ENCODE data around the gene RNF25. TPM values are rescaled to one million over a fixed set of nuclear protein-coding genes. Genes with fewer than 3 reads are reported as not detected.

The RNF25 gene
- total and polyA plus RNA-seq, 2 donors, result 33.7 to 35.6 TPM

DNA sequence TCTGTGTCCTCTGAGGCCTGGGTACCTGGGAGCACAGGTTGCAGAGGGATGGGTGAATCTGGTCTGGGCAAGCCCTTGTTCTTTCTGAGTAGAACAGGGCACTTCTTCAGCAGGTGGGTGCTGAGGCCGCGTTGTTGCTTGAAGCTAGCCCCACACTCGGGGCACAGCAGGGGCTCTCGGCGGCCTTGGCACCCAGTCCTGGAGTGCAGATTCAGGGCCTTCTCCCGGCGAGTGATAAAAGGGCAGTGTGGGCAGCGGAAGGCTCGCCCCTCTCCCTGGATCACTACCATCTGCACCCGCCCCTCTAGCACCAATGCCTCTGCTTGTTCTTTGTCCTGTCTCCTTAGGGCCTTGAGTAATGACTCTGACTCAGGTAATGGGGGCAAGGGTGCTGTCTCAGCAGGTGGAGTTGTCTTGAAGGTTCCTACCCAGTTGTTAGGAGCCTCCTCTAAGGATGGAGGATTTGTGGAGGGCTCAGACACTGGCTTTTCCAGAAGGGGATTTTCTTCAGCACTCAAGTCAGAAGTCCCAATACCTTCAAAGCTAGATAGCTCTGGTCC is 28.0 kb downstream of the RNF25 start:
- H3K27me3 ChIP-seq (ENCODE audit: control insufficient read depth in 2 of 2, insufficient read depth in 1 of 2, low read length in 1 of 2), result no peaks in the 10 kb centered on the region
- no peaks in the 10 kb centered on the region for H3K4me1 ChIP-seq (ENCODE audit: control insufficient read depth in 2 of 2, insufficient read depth in 2 of 2, low read length in 2 of 2)
- DNase-seq (ENCODE audit: low read depth in 6 of 9, low spot score in 9 of 9), result no peak
- H3K9me3 ChIP-seq (ENCODE audit: control insufficient read depth in 2 of 2, insufficient read depth in 1 of 2, low read length in 1 of 2), result no peaks in the 10 kb centered on the region
- H3K4me3 ChIP-seq (ENCODE audit: low read length in 2 of 2), result no peak overlapping the region
- 98% methylated on average over 10 of the region's 10 CpGs for WGBS
- no peak overlapping the region for H3K27ac ChIP-seq (ENCODE audit: low read depth in 1 of 2, low read length in 1 of 2)
- H3K36me3 ChIP-seq (ENCODE audit: control insufficient read depth in 2 of 2, insufficient read depth in 2 of 2, low read length in 1 of 2), result peaks cover 77 to 87% of the 10 kb centered on the region in 2 donors

- Histone ChIP-seq H3K4me1 (ENCODE audit: control insufficient read depth in 2 of 2, insufficient read depth in 2 of 2, low read length in 2 of 2) (no peaks in the 10 kb centered on the region), H3K36me3 (ENCODE audit: control insufficient read depth in 2 of 2, insufficient read depth in 2 of 2, low read length in 1 of 2) (peaks cover 78 to 88% of the 10 kb centered on the region in 2 donors), H3K27me3 (ENCODE audit: control insufficient read depth in 2 of 2, insufficient read depth in 1 of 2, low read length in 1 of 2) (no peaks in the 10 kb centered on the region), H3K9me3 (ENCODE audit: control insufficient read depth in 2 of 2, insufficient read depth in 1 of 2, low read length in 1 of 2) (no peaks in the 10 kb centered on the region), H3K27ac (ENCODE audit: low read depth in 1 of 2, low read length in 1 of 2) (no peak overlapping the region), H3K4me3 (ENCODE audit: low read length in 2 of 2) (no peak overlapping the region)
- 97% methylated on average over 17 of the region's 17 CpGs for WGBS
- no peak for DNase-seq (ENCODE audit: low read depth in 6 of 9, low spot score in 9 of 9)
Observed at GRCh38 chr2:218642786-218643185, 29.0 kb downstream of the RNF25 start.

- WGBS, result 97% methylated on average over 18 of the region's 18 CpGs
- no peak for DNase-seq (ENCODE audit: low read depth in 6 of 9, low spot score in 9 of 9)
- Histone ChIP-seq H3K4me1 (ENCODE audit: control insufficient read depth in 2 of 2, insufficient read depth in 2 of 2, low read length in 2 of 2) (no peaks in the 10 kb centered on the region), H3K36me3 (ENCODE audit: control insufficient read depth in 2 of 2, insufficient read depth in 2 of 2, low read length in 1 of 2) (peaks cover 79 to 88% of the 10 kb centered on the region in 2 donors), H3K4me3 (ENCODE audit: low read length in 2 of 2) (no peak overlapping the region), H3K9me3 (ENCODE audit: control insufficient read depth in 2 of 2, insufficient read depth in 1 of 2, low read length in 1 of 2) (no peaks in the 10 kb centered on the region), H3K27ac (ENCODE audit: low read depth in 1 of 2, low read length in 1 of 2) (no peak overlapping the region), H3K27me3 (ENCODE audit: control insufficient read depth in 2 of 2, insufficient read depth in 1 of 2, low read length in 1 of 2) (no peaks in the 10 kb centered on the region)
Observed at GRCh38 chr2:218642121-218642656, 29.6 kb downstream of the RNF25 start.

DNA sequence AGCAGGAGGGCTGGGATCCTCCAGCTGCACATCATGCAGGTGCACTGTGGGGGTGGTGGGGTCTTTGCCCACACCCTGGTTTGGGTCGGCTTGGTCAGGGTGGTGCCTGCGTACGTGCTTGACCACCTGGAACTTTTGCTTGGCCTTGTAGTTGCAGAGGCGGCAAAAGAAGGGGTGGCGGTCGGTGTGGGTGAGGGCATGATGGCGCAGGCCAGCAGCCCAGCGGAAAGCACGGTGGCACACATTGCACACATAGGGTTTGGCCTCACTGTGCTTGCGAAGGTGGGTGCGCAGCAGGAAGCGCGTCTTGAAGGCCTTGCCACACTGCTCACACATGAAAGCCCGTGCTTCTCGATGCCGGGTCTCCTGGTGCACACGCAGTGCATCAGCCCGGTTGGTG is 33.4 kb downstream of the RNF25 start:
- H3K27ac ChIP-seq (ENCODE audit: low read depth in 1 of 2, low read length in 1 of 2), result no peak overlapping the region
- H3K27me3 ChIP-seq (ENCODE audit: control insufficient read depth in 2 of 2, insufficient read depth in 1 of 2, low read length in 1 of 2), result no peaks in the 10 kb centered on the region
- H3K4me3 ChIP-seq (ENCODE audit: low read length in 2 of 2), result no peak overlapping the region
- H3K36me3 ChIP-seq (ENCODE audit: control insufficient read depth in 2 of 2, insufficient read depth in 2 of 2, low read length in 1 of 2), result peaks cover 80 to 87% of the 10 kb centered on the region in 2 donors
- WGBS, result 98% methylated on average over 18 of the region's 18 CpGs
- no peak for DNase-seq (ENCODE audit: low read depth in 6 of 9, low spot score in 9 of 9)
- no peaks in the 10 kb centered on the region for H3K4me1 ChIP-seq (ENCODE audit: control insufficient read depth in 2 of 2, insufficient read depth in 2 of 2, low read length in 2 of 2)
- no peaks in the 10 kb centered on the region for H3K9me3 ChIP-seq (ENCODE audit: control insufficient read depth in 2 of 2, insufficient read depth in 1 of 2, low read length in 1 of 2)

- WGBS, result 97% methylated on average over 5 of the region's 5 CpGs
- H3K4me1 ChIP-seq (ENCODE audit: control insufficient read depth in 2 of 2, insufficient read depth in 2 of 2, low read length in 2 of 2), result no peaks in the 10 kb centered on the region
- no peaks in the 10 kb centered on the region for H3K27me3 ChIP-seq (ENCODE audit: control insufficient read depth in 2 of 2, insufficient read depth in 1 of 2, low read length in 1 of 2)
- peaks cover 62 to 65% of the 10 kb centered on the region in 2 donors for H3K36me3 ChIP-seq (ENCODE audit: control insufficient read depth in 2 of 2, insufficient read depth in 2 of 2, low read length in 1 of 2)
- no peaks in the 10 kb centered on the region for H3K9me3 ChIP-seq (ENCODE audit: control insufficient read depth in 2 of 2, insufficient read depth in 1 of 2, low read length in 1 of 2)
- no peak overlapping the region for H3K27ac ChIP-seq (ENCODE audit: low read depth in 1 of 2, low read length in 1 of 2)
- no peak overlapping the region for H3K4me3 ChIP-seq (ENCODE audit: low read length in 2 of 2)
- no peak for DNase-seq (ENCODE audit: low read depth in 6 of 9, low spot score in 9 of 9)
Observed at GRCh38 chr2:218635719-218636118, 36.1 kb downstream of the RNF25 start.

DNA sequence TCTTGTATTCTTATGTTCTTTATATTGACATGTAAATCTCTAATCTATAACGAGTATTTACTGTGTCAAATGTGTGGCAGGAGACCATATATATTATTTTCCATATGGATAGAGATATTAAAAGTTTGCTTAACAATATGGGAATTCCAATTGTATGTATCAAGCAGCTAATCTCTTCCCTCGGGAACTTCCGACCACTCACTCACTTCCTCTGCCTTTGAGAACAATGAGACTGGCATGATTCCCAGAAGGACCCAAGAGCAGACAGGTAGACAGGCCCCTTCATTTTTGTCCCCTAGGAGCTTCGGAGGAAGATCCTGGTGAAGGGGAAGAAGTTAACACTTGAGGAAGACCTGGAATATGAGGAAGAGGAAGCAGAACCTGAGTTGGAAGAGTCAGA is 40.0 kb downstream of the RNF25 start:
- 86% methylated on average over 4 of the region's 4 CpGs for WGBS
- no peak for DNase-seq (ENCODE audit: low read depth in 6 of 9, low spot score in 9 of 9)
- H3K4me1 ChIP-seq (ENCODE audit: control insufficient read depth in 2 of 2, insufficient read depth in 2 of 2, low read length in 2 of 2), result no peaks in the 10 kb centered on the region
- H3K9me3 ChIP-seq (ENCODE audit: control insufficient read depth in 2 of 2, insufficient read depth in 1 of 2, low read length in 1 of 2), result no peaks in the 10 kb centered on the region
- H3K36me3 ChIP-seq (ENCODE audit: control insufficient read depth in 2 of 2, insufficient read depth in 2 of 2, low read length in 1 of 2), result peaks cover 30 to 34% of the 10 kb centered on the region in 2 donors
- no peaks in the 10 kb centered on the region for H3K27me3 ChIP-seq (ENCODE audit: control insufficient read depth in 2 of 2, insufficient read depth in 1 of 2, low read length in 1 of 2)
- H3K27ac ChIP-seq (ENCODE audit: low read depth in 1 of 2, low read length in 1 of 2), result no peak overlapping the region
- H3K4me3 ChIP-seq (ENCODE audit: low read length in 2 of 2), result no peak overlapping the region

DNA sequence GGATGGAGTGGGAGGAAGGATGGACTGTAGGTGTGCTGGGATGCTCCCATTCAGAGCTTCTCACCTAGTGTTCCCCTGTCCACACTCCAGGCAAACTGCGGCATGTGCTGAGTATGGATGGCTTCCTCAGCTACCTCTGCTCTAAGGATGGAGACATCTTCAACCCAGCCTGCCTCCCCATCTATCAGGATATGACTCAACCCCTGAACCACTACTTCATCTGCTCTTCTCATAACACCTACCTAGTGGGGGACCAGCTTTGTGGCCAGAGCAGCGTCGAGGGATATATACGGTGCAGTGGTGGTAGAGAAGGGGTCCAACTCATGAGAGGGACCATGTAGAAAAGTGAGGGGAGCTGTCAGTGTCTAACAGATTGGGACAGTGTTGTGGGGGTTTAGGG is 43.9 kb downstream of the RNF25 start:
- no peak overlapping the region for H3K27ac ChIP-seq (ENCODE audit: low read depth in 1 of 2, low read length in 1 of 2)
- H3K4me1 ChIP-seq (ENCODE audit: control insufficient read depth in 2 of 2, insufficient read depth in 2 of 2, low read length in 2 of 2), result no peaks in the 10 kb centered on the region
- WGBS, result 98% methylated on average over 4 of the region's 4 CpGs
- no peak for DNase-seq (ENCODE audit: low read depth in 6 of 9, low spot score in 9 of 9)
- H3K36me3 ChIP-seq (ENCODE audit: control insufficient read depth in 2 of 2, insufficient read depth in 2 of 2, low read length in 1 of 2), result peaks cover 0 to 3% of the 10 kb centered on the region in 2 donors
- no peaks in the 10 kb centered on the region for H3K9me3 ChIP-seq (ENCODE audit: control insufficient read depth in 2 of 2, insufficient read depth in 1 of 2, low read length in 1 of 2)
- no peaks in the 10 kb centered on the region for H3K27me3 ChIP-seq (ENCODE audit: control insufficient read depth in 2 of 2, insufficient read depth in 1 of 2, low read length in 1 of 2)
- H3K4me3 ChIP-seq (ENCODE audit: low read length in 2 of 2), result no peak overlapping the region

- H3K27me3 ChIP-seq (ENCODE audit: control insufficient read depth in 2 of 2, insufficient read depth in 1 of 2, low read length in 1 of 2), result no peaks in the 10 kb centered on the region
- no peak for DNase-seq (ENCODE audit: low read depth in 6 of 9, low spot score in 9 of 9)
- no peak overlapping the region for H3K4me3 ChIP-seq (ENCODE audit: low read length in 2 of 2)
- 94% methylated on average over 4 of the region's 4 CpGs for WGBS
- H3K9me3 ChIP-seq (ENCODE audit: control insufficient read depth in 2 of 2, insufficient read depth in 1 of 2, low read length in 1 of 2), result no peaks in the 10 kb centered on the region
- H3K4me1 ChIP-seq (ENCODE audit: control insufficient read depth in 2 of 2, insufficient read depth in 2 of 2, low read length in 2 of 2), result no peaks in the 10 kb centered on the region
- no peaks in the 10 kb centered on the region for H3K36me3 ChIP-seq (ENCODE audit: control insufficient read depth in 2 of 2, insufficient read depth in 2 of 2, low read length in 1 of 2)
- H3K27ac ChIP-seq (ENCODE audit: low read depth in 1 of 2, low read length in 1 of 2), result no peak overlapping the region
Observed at GRCh38 chr2:218626369-218626768, 45.4 kb downstream of the RNF25 start.

DNA sequence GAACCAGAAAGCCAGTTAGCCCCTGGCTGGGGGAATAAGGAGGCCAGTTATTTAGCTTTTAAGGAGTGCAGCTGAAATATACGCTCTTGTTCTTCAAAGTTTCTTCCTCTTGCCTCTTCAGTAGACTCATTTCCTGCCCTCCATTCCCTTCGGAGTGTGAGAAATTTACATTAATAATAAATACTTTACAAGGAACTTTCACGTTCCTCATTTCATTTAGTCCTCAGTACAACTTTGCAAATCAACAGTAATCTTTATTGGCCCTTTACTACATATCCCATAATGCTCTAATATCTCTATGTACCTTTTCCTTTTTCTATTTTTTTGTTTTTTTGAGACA is 48.5 kb downstream of the RNF25 start:
- Histone ChIP-seq H3K4me3 (ENCODE audit: low read length in 2 of 2) (no peak overlapping the region), H3K4me1 (ENCODE audit: control insufficient read depth in 2 of 2, insufficient read depth in 2 of 2, low read length in 2 of 2) (no peaks in the 10 kb centered on the region), H3K27ac (ENCODE audit: low read depth in 1 of 2, low read length in 1 of 2) (no peak overlapping the region), H3K27me3 (ENCODE audit: control insufficient read depth in 2 of 2, insufficient read depth in 1 of 2, low read length in 1 of 2) (no peaks in the 10 kb centered on the region), H3K36me3 (ENCODE audit: control insufficient read depth in 2 of 2, insufficient read depth in 2 of 2, low read length in 1 of 2) (no peaks in the 10 kb centered on the region), H3K9me3 (ENCODE audit: control insufficient read depth in 2 of 2, insufficient read depth in 1 of 2, low read length in 1 of 2) (no peaks in the 10 kb centered on the region)
- 53% methylated on average over 3 of the region's 3 CpGs for WGBS
- no peak for DNase-seq (ENCODE audit: low read depth in 6 of 9, low spot score in 9 of 9)

Data from thymus (tissue), 11 donors.